Psoas muscle (tissue), 8 donors: ENCODE measurements around the gene HOXC12. TPM values are rescaled to one million over a fixed set of nuclear protein-coding genes. Genes with fewer than 3 reads are reported as not detected.
A peak's percentile ranks its signal among the peaks of the same experiment; 100 is the strongest.

ENCODE experiments used
- ATAC-seq, 4 donors: fragments of 200-7000 bp; cut with Tn5 transposase; one replicate each; pipeline ENCODE4 v1.9.1; 2020; ENCODE audit warnings: moderate library complexity in 3 of 4, mild to moderate bottlenecking in 2 of 4
- DNase-seq, 2 donors: peaks; one replicate each; pipeline ENCODE4 v3.0.0-alpha.2; 2020
- H3K27ac ChIP-seq: fragments of 200-600 bp; one replicate; pipeline ENCODE4 v1.8.0; 2022
- H3K27me3 ChIP-seq, 3 donors: fragments of 200-600 bp in 1 of 3; one replicate each; pipeline versions ENCODE4 v1.6.1 to v1.8.0; 2013 to 2022; ENCODE audit warnings: low read length in 2 of 3, mild to moderate bottlenecking in 2 of 3, moderate library complexity in 1 of 3; ENCODE audit not compliant: insufficient read depth in 3 of 3
- H3K36me3 ChIP-seq, 2 donors: fragments of 200-600 bp in 1 of 2; one replicate each; pipeline versions ENCODE4 v1.6.1 to v1.8.0; 2013 to 2022; ENCODE audit warnings: low read depth in 1 of 2, mild to moderate bottlenecking in 1 of 2, moderate library complexity in 1 of 2; ENCODE audit not compliant: insufficient read depth in 1 of 2
- H3K4me1 ChIP-seq: fragments of 200-600 bp; one replicate; pipeline ENCODE4 v1.8.0; 2022
- H3K4me3 ChIP-seq: fragments of 200-600 bp; one replicate; pipeline ENCODE4 v1.8.0; 2022; ENCODE audit warnings: mild to moderate bottlenecking
- H3K9me3 ChIP-seq: fragments of 200-600 bp; one replicate; pipeline ENCODE4 v1.8.0; 2022
- CTCF ChIP-seq: fragments of 200-600 bp; IDR thresholded peaks from one replicate; pipeline ENCODE4 v1.8.0; 2022; ENCODE audit warnings: antibody characterized with exemption
- WGBS, 3 donors: extraction: QIAGEN DNeasy Blood & Tissue Kit; methylation state at CpG; one replicate each; pipeline versions ENCODE4 v1.1.6 to v1.1.7; 2013; 5-methylcytosine and 5-hydroxymethylcytosine counted together
- intact Hi-C, 2 donors: fragments of 100-400 bp; cut with DNase I; formaldehyde crosslinking; loops; one replicate each; pipeline versions ENCODE4 v1.11.0 to v1.14.2; 2022
- polyA plus RNA-seq, 3 donors: library from polyadenylated mRNA; stranded (reverse); fragments of 200-250 nt; gene quantifications; one replicate each; pipeline ENCODE4 v1.2.3, GENCODE V29; 2013
- total RNA-seq, 4 donors: library from RNA; stranded (reverse); fragmentation: NEBNext Ultra II Directional in 2 of 4; extraction: Animal tissue kit (Norgen Biotek cat#: 25700) in 2 of 4; gene quantifications; one replicate each; pipeline versions ENCODE4 v1.2.1 to v1.2.4, GENCODE V29; 2021 to 2023
- donor health status: healthy with polysubstance abuse.
- donor health status: DM: no; HTN: no; CAD: no; lungs with moderate emphysema.
- donor health status: Bipolar disorder and iron deficiency.
- donor health status: healthy.
- donor health status: DM: yes; HTN: yes; CAD: no.
- donor health status: DM: no; HTN: no; CAD: no.
- donor health status: DM: no; HTN: no; CAD: no.
- donor health status: DM: yes; HTN: yes; CAD: no.

The HOXC12 gene
- total and polyA plus RNA-seq, 7 donors = under 0.01 to 0.01 TPM; not detected in 5

- intact Hi-C loops = loop anchor here in 1 of 2 donors (1.0 kb wide), 1 partner anchor 44 kb away; no protein-coding TSS in a partner anchor
- 30 to 46% (median 43%) methylated on average over 21 of the region's 21 CpGs for WGBS, 3 donors
- Histone ChIP-seq H3K27ac (peak overlapping the region; percentile 71), H3K9me3 (no peaks in the 10 kb centered on the region), H3K4me3 (peak overlapping the region; percentile 69), H3K36me3 (no peaks in the 10 kb centered on the region), H3K27me3 (peaks cover 0 to 58% (median 30%) of the 10 kb centered on the region in 3 donors), H3K4me1 (peaks cover 5% of the 10 kb centered on the region)
- DNase-seq (peak in 1 of 2 donors; percentile 57), ATAC-seq (peak in 2 of 4 donors; percentile 29 to 35)
- no peak for TF ChIP-seq CTCF
These were observed 21.6 kb downstream of the HOXC12 start for GRCh38 chr12:53976172-53976822.

- peaks cover 0 to 51% (median 28%) of the 10 kb centered on the region in 3 donors for H3K27me3 ChIP-seq
- WGBS, 3 donors = 30 to 41% (median 36%) methylated on average over 9 of the region's 9 CpGs
- no peak overlapping the region for H3K4me3 ChIP-seq
- no peaks in the 10 kb centered on the region for H3K36me3 ChIP-seq
- intact Hi-C loops = loop anchor here in 1 of 2 donors (1.0 kb wide), 1 partner anchor 43 kb away; no protein-coding TSS in a partner anchor
- TF ChIP-seq CTCF = no peak
- DNase-seq (peak in 1 of 2 donors; percentile 41), ATAC-seq (no peak)
- H3K4me1 ChIP-seq = peaks cover 5% of the 10 kb centered on the region
- peak overlapping the region; percentile 71 for H3K27ac ChIP-seq
- H3K9me3 ChIP-seq = no peaks in the 10 kb centered on the region
These were observed 22.3 kb downstream of the HOXC12 start for GRCh38 chr12:53976823-53977595.

GRCh38 chr12:53977596-53978445 is 23.1 kb downstream of the HOXC12 start:
- H3K4me3 ChIP-seq = peak overlapping the region; percentile 42
- TF ChIP-seq CTCF = no peak
- intact Hi-C loops = no loop called here
- peak overlapping the region; percentile 60 for H3K27ac ChIP-seq
- 18 to 35% (median 26%) methylated on average over 11 of the region's 11 CpGs for WGBS, 3 donors
- ATAC-seq = no peak
- peaks cover 5% of the 10 kb centered on the region for H3K4me1 ChIP-seq
- H3K36me3 ChIP-seq = no peaks in the 10 kb centered on the region
- peak in 1 of 2 donors; percentile 30 for DNase-seq
- no peaks in the 10 kb centered on the region for H3K9me3 ChIP-seq
- H3K27me3 ChIP-seq = peaks cover 0 to 46% (median 28%) of the 10 kb centered on the region in 3 donors

- no peak for TF ChIP-seq CTCF
- H3K36me3 ChIP-seq = no peaks in the 10 kb centered on the region
- DNase-seq (peak in 1 of 2 donors; percentile 40), ATAC-seq (no peak)
- no peak overlapping the region for H3K4me3 ChIP-seq
- H3K27ac ChIP-seq = peak overlapping the region; percentile 60
- 41 to 50% (median 43%) methylated on average over 15 of the region's 15 CpGs for WGBS, 3 donors
- H3K9me3 ChIP-seq = no peaks in the 10 kb centered on the region
- peaks cover 5% of the 10 kb centered on the region for H3K4me1 ChIP-seq
- H3K27me3 ChIP-seq = peaks cover 0 to 38% (median 22%) of the 10 kb centered on the region in 3 donors
- intact Hi-C loops = no loop called here
These were observed 24.0 kb downstream of the HOXC12 start for GRCh38 chr12:53978477-53979356.
